Parathyroid adenoma (tissue), 2 donors: Measurements from ENCODE around the gene ARHGAP24.

Experiments used
- H2AFZ ChIP-seq: fragments of 300-600 bp; sonication (generic); one replicate; pipeline ENCODE4 v1.7.0; 2017; ENCODE audit warnings: antibody characterized with exemption, mild to moderate bottlenecking
- H3K27ac ChIP-seq: fragments of 300-600 bp; sonication (generic); one replicate; pipeline ENCODE4 v1.7.0; 2017
- H3K27me3 ChIP-seq: fragments of 300-600 bp; sonication (generic); one replicate; pipeline ENCODE4 v1.7.0; 2017; ENCODE audit warnings: low read length; ENCODE audit not compliant: control insufficient read depth, insufficient read depth
- H3K36me3 ChIP-seq: fragments of 300-600 bp; sonication (generic); one replicate; pipeline ENCODE4 v1.7.0; 2017; ENCODE audit warnings: low read length; ENCODE audit not compliant: control insufficient read depth, insufficient read depth
- H3K4me1 ChIP-seq: fragments of 300-600 bp; sonication (generic); one replicate; pipeline ENCODE4 v1.7.0; 2017; ENCODE audit warnings: control low read depth
- H3K4me2 ChIP-seq: fragments of 300-600 bp; sonication (generic); one replicate; pipeline ENCODE4 v1.7.0; 2017; ENCODE audit warnings: low read length
- H3K4me3 ChIP-seq: fragments of 300-600 bp; sonication (generic); one replicate; pipeline ENCODE4 v1.7.0; 2017; ENCODE audit warnings: low read depth, low read length
- H3K79me2 ChIP-seq: fragments of 300-600 bp; sonication (generic); one replicate; pipeline ENCODE4 v1.7.0; 2017; ENCODE audit warnings: control low read depth
- H3K9ac ChIP-seq: fragments of 300-600 bp; sonication (generic); one replicate; pipeline ENCODE4 v1.7.0; 2017; ENCODE audit warnings: mild to moderate bottlenecking
- H3K9me3 ChIP-seq: fragments of 300-600 bp; sonication (generic); one replicate; pipeline ENCODE4 v1.7.0; 2017; ENCODE audit warnings: low read length; ENCODE audit not compliant: control insufficient read depth
- TF ChIP-seq, protein P1 (sequence below): fragments of 300-600 bp; sonication (generic); IDR thresholded peaks from one replicate; pipeline ENCODE4 v1.7.0; 2017; ENCODE audit warnings: antibody characterized with exemption, mild to moderate bottlenecking
- donor health status: primary hyperparathyroidism.

The ARHGAP24 gene

GRCh38 chr4:86035688-86036087, 560.7 kb downstream of the ARHGAP24 start:
- H3K4me2 ChIP-seq = no peak overlapping the region
- H3K79me2 ChIP-seq = no peaks in the 10 kb centered on the region
- no peak overlapping the region for H3K27ac ChIP-seq
- no peak overlapping the region for H3K9ac ChIP-seq
- H2AFZ ChIP-seq = no peak overlapping the region
- H3K36me3 ChIP-seq = no peaks in the 10 kb centered on the region
- no peak overlapping the region for H3K4me3 ChIP-seq
- H3K27me3 ChIP-seq = no peaks in the 10 kb centered on the region
- no peaks in the 10 kb centered on the region for H3K9me3 ChIP-seq
- TF ChIP-seq, protein P1, sequence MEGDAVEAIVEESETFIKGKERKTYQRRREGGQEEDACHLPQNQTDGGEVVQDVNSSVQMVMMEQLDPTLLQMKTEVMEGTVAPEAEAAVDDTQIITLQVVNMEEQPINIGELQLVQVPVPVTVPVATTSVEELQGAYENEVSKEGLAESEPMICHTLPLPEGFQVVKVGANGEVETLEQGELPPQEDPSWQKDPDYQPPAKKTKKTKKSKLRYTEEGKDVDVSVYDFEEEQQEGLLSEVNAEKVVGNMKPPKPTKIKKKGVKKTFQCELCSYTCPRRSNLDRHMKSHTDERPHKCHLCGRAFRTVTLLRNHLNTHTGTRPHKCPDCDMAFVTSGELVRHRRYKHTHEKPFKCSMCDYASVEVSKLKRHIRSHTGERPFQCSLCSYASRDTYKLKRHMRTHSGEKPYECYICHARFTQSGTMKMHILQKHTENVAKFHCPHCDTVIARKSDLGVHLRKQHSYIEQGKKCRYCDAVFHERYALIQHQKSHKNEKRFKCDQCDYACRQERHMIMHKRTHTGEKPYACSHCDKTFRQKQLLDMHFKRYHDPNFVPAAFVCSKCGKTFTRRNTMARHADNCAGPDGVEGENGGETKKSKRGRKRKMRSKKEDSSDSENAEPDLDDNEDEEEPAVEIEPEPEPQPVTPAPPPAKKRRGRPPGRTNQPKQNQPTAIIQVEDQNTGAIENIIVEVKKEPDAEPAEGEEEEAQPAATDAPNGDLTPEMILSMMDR = no peak
- H3K4me1 ChIP-seq = no peaks in the 10 kb centered on the region

DNA sequence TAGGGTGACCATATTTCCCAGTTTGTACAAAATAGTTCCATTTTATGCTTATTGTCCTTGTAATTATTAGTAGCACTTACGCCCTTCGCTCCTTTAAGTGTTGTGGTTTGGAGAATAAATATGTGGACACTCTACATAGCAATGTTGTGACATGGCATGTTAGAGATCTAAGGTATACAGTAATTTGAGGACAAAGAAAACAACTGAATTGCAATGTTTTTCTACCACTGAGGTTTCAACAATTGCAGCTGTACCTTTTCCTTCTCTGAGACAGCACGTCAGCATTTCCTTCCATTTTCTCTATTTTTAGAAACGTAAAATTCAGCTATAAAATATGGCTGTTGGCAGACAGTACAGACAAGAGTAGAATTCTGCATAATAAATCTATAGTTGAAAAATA, 561.8 kb downstream of the ARHGAP24 start:
- Histone ChIP-seq H2AFZ (no peak overlapping the region), H3K36me3 (no peaks in the 10 kb centered on the region), H3K27me3 (no peaks in the 10 kb centered on the region), H3K9ac (no peak overlapping the region), H3K9me3 (no peaks in the 10 kb centered on the region), H3K4me2 (no peak overlapping the region), H3K4me1 (no peaks in the 10 kb centered on the region), H3K4me3 (no peak overlapping the region), H3K27ac (no peak overlapping the region), H3K79me2 (no peaks in the 10 kb centered on the region)
- TF ChIP-seq, protein P1 = no peak

GRCh38 chr4:86038037-86038436, 563.1 kb downstream of the ARHGAP24 start:
- H3K4me1 ChIP-seq = no peaks in the 10 kb centered on the region
- no peaks in the 10 kb centered on the region for H3K27me3 ChIP-seq
- no peaks in the 10 kb centered on the region for H3K79me2 ChIP-seq
- H3K27ac ChIP-seq = no peak overlapping the region
- no peaks in the 10 kb centered on the region for H3K9me3 ChIP-seq
- H3K36me3 ChIP-seq = no peaks in the 10 kb centered on the region
- H3K4me3 ChIP-seq = no peak overlapping the region
- TF ChIP-seq, protein P1 = no peak
- no peak overlapping the region for H3K4me2 ChIP-seq
- no peak overlapping the region for H3K9ac ChIP-seq
- no peak overlapping the region for H2AFZ ChIP-seq

DNA sequence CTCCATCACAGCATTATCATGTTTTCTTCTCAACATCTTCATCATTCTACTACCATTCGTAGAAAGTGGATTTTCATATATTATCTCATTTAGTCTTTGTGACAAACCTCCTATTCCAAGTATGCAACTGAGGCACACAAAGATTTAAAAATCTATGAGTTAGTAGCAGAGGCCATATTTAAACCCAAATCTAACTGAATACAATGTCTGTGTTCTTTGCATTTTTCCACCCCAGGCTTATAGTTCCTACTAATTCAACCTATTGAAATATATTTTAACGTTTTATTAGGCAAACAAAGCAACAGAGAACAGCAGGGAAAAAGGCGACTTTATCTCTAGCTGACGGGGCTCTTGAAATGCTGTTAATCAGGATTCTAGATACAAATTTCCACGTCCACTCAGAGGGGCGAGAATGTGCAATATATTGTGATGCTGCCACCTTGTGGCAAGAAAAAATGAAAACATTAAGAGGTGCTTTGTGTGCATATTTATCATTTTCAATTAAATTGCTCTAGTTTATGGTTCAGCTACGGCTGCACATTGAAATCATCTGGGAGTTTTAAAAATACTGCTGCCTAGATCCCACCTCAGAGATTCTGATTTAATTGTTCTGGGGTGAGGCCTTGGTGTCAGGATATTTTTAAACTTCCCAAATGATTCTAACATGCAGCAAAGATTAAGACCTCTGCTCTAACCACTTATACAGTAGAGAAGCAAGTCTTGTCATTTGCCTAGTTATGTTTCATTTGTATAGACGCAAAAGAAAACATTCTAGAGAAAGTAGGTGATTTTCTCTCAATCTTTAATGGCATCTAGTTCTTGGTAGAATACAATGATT, 569.0 kb downstream of the ARHGAP24 start:
- H3K36me3 ChIP-seq = no peaks in the 10 kb centered on the region
- H3K27ac ChIP-seq = no peak overlapping the region
- H3K4me3 ChIP-seq = no peak overlapping the region
- no peaks in the 10 kb centered on the region for H3K79me2 ChIP-seq
- no peak overlapping the region for H3K9ac ChIP-seq
- no peaks in the 10 kb centered on the region for H3K9me3 ChIP-seq
- no peak overlapping the region for H3K4me2 ChIP-seq
- H2AFZ ChIP-seq = peak overlapping the region; percentile 41
- no peaks in the 10 kb centered on the region for H3K4me1 ChIP-seq
- TF ChIP-seq, protein P1 = peak; percentile 51
- no peaks in the 10 kb centered on the region for H3K27me3 ChIP-seq

GRCh38 chr4:86044593-86044985, 569.6 kb downstream of the ARHGAP24 start:
- no peaks in the 10 kb centered on the region for H3K79me2 ChIP-seq
- no peaks in the 10 kb centered on the region for H3K36me3 ChIP-seq
- H3K9ac ChIP-seq = no peak overlapping the region
- TF ChIP-seq, protein P1 = no peak
- H3K4me1 ChIP-seq = no peaks in the 10 kb centered on the region
- no peak overlapping the region for H2AFZ ChIP-seq
- H3K27ac ChIP-seq = no peak overlapping the region
- H3K9me3 ChIP-seq = no peaks in the 10 kb centered on the region
- H3K4me2 ChIP-seq = no peak overlapping the region
- no peak overlapping the region for H3K4me3 ChIP-seq
- H3K27me3 ChIP-seq = no peaks in the 10 kb centered on the region
